Panc1 (cell line): ENCODE measurements around the gene DMRT2. TPM values are rescaled to one million over a fixed set of nuclear protein-coding genes. Genes with fewer than 3 reads are reported as not detected.

Experiments used
- ATAC-seq: fragments of 200-7000 bp; cut with Tn5 transposase; 2 replicates; pipeline ENCODE4 v1.9.1; 2020; ENCODE audit warnings: mild to moderate bottlenecking, moderate library complexity
- BruUV-seq: library from RNA; stranded (reverse); fragments of 400-500 nt; replicated peaks from 2 replicates; lab custom pipeline; 2021; lab: Mats Ljungman, UMichigan
- CTCF ChIA-PET: fragments of 300-600 bp; sonication (Branson Sonifier 250); formaldehyde crosslinking; loops from one replicate; lab custom pipeline; 2022; ENCODE audit warnings: antibody characterized with exemption; lab: Charles Lee
- POLR2A ChIA-PET: fragments of 300-600 bp; sonication (Branson Sonifier 250); formaldehyde crosslinking; loops from one replicate; lab custom pipeline; 2022; ENCODE audit warnings: antibody characterized with exemption; lab: Charles Lee
- DNase-seq: peaks from one replicate; pipeline ENCODE4 v3.0.0-alpha.2; 2010; ENCODE audit warnings: low read depth, low spot score
- H3K27ac ChIP-seq: 2 replicates; pipeline ENCODE4 v1.5.1; 2011; ENCODE audit warnings: mild to moderate bottlenecking, low read length, inconsistent platforms
- H3K27me3 ChIP-seq: fragments of 200-500 bp; sonication (Bioruptor generic); 2 replicates; pipeline ENCODE4 v1.6.0; 2014; ENCODE audit warnings: low read length, inconsistent platforms; ENCODE audit not compliant: control insufficient read depth, insufficient read depth
- H3K36me3 ChIP-seq: fragments of 200-500 bp; sonication (Bioruptor generic); 2 replicates; pipeline ENCODE4 v1.5.1; 2014; ENCODE audit warnings: inconsistent platforms, mild to moderate bottlenecking, low read length, moderate library complexity; ENCODE audit not compliant: control insufficient read depth, insufficient read depth
- H3K4me1 ChIP-seq: 2 replicates; pipeline ENCODE4 v1.5.1; 2011; ENCODE audit warnings: inconsistent platforms, mild to moderate bottlenecking, low read length, moderate library complexity; ENCODE audit not compliant: control insufficient read depth, insufficient read depth
- H3K4me3 ChIP-seq, 2 experiments: 2 replicates each; pipeline ENCODE4 v1.5.1; 2011 to 2012; ENCODE audit warnings: low read depth in 2 of 2, low read length in 2 of 2, mild to moderate bottlenecking in 2 of 2, inconsistent platforms in 1 of 2, moderate library complexity in 1 of 2
- H3K9me3 ChIP-seq: fragments of 200-500 bp; sonication (Bioruptor generic); 2 replicates; pipeline ENCODE4 v1.5.1; 2014; ENCODE audit warnings: low read depth, mild to moderate bottlenecking, inconsistent platforms, low read length, moderate library complexity; ENCODE audit not compliant: control insufficient read depth, insufficient read depth
- POLR2AphosphoS5 ChIP-seq: IDR thresholded peaks from 2 replicates; pipeline ENCODE4 v1.6.1; 2012; ENCODE audit warnings: mild to moderate bottlenecking, low read depth, low read length, moderate library complexity
- SIN3A ChIP-seq: IDR thresholded peaks from 2 replicates; pipeline ENCODE4 v1.6.1; 2012; ENCODE audit warnings: low read depth, mild to moderate bottlenecking, low read length, moderate library complexity, borderline replicate concordance; ENCODE audit not compliant: insufficient read depth
- TCF7L2 ChIP-seq: IDR thresholded peaks from 2 replicates; pipeline ENCODE4 v1.6.1; 2011; ENCODE audit warnings: mild to moderate bottlenecking, low read depth, low read length, inconsistent platforms
- in situ Hi-C: cut with HindIII; loops from 2 replicates; pipeline ENCODE4 v1.10.0; 2016; ENCODE audit warnings: low sequenced_read_pairs, low pct_unique_long_range_greater_than_20kb
- intact Hi-C: fragments of 100-400 bp; cut with micrococcal nuclease; formaldehyde crosslinking; loops from one replicate; pipeline ENCODE4 v1.10.0; 2022; ENCODE audit not compliant: unreplicated experiment
- total RNA-seq: library from RNA; stranded (reverse); gene quantifications from one replicate; pipeline ENCODE4 v1.2.1, GENCODE V29; 2021; ENCODE audit not compliant: unreplicated experiment
- TF ChIP-seq, protein P1 (sequence below), 2 experiments: IDR thresholded peaks; 2 replicates each; pipeline ENCODE4 v1.6.1; 2011 to 2012; ENCODE audit warnings: low read depth in 2 of 2, control low read depth in 1 of 2, low read length in 1 of 2, mild to moderate bottlenecking in 1 of 2, moderate library complexity in 1 of 2; ENCODE audit not compliant: insufficient read depth in 1 of 2
- TF ChIP-seq, protein P2 (sequence below): fragments of 450-650 bp; IDR thresholded peaks from 2 replicates; pipeline ENCODE4 v1.5.1; 2017; ENCODE audit warnings: mild to moderate bottlenecking

Gene DMRT2
- total RNA-seq, 1 experiment from 2014 or later = not detected

DNA sequence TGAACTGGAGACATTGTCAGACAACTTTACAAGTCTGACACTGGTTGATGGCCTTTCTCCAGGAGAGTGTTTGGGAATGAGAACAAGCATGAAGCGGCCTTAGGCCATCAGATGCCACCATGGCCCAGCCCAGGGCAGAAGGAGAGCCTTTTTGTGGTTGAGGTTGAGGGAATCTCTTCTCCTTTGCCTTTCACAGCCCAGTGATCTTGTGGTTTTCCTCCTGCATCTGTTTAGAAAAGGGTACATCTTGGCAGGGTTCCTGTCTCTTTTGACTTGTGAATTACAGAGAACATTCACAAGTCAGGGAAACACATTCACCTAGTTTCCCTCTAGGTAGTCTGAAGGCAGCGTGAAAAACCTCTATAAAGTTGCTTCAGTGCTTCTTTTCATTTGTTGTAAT, 27.5 kb downstream of the DMRT2 start:
- Histone ChIP-seq H3K27ac (no peak overlapping the region), H3K27me3 (no peaks in the 10 kb centered on the region), H3K9me3 (no peaks in the 10 kb centered on the region), H3K36me3 (no peaks in the 10 kb centered on the region), H3K4me3 (no peak overlapping the region), H3K4me1 (no peaks in the 10 kb centered on the region)
- DNase-seq (no peak), ATAC-seq (no peak)
- in situ Hi-C loops (no loop called here), intact Hi-C loops (no loop called here)
- CTCF ChIA-PET = no interaction called here
- BruUV-seq = no TSS peak
- POLR2A ChIA-PET = no interaction called here
- TF ChIP-seq TCF7L2 (no peak), SIN3A (no peak), POLR2AphosphoS5 (no peak)
- TF ChIP-seq, protein P1, sequence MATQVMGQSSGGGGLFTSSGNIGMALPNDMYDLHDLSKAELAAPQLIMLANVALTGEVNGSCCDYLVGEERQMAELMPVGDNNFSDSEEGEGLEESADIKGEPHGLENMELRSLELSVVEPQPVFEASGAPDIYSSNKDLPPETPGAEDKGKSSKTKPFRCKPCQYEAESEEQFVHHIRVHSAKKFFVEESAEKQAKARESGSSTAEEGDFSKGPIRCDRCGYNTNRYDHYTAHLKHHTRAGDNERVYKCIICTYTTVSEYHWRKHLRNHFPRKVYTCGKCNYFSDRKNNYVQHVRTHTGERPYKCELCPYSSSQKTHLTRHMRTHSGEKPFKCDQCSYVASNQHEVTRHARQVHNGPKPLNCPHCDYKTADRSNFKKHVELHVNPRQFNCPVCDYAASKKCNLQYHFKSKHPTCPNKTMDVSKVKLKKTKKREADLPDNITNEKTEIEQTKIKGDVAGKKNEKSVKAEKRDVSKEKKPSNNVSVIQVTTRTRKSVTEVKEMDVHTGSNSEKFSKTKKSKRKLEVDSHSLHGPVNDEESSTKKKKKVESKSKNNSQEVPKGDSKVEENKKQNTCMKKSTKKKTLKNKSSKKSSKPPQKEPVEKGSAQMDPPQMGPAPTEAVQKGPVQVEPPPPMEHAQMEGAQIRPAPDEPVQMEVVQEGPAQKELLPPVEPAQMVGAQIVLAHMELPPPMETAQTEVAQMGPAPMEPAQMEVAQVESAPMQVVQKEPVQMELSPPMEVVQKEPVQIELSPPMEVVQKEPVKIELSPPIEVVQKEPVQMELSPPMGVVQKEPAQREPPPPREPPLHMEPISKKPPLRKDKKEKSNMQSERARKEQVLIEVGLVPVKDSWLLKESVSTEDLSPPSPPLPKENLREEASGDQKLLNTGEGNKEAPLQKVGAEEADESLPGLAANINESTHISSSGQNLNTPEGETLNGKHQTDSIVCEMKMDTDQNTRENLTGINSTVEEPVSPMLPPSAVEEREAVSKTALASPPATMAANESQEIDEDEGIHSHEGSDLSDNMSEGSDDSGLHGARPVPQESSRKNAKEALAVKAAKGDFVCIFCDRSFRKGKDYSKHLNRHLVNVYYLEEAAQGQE (IDR thresholded peaks at IDR 0.05; ENCODE audit: insufficient read depth in 1 of 2, low read depth in 2 of 2, low read length in 1 of 2) = no peak
- TF ChIP-seq, protein P2, sequence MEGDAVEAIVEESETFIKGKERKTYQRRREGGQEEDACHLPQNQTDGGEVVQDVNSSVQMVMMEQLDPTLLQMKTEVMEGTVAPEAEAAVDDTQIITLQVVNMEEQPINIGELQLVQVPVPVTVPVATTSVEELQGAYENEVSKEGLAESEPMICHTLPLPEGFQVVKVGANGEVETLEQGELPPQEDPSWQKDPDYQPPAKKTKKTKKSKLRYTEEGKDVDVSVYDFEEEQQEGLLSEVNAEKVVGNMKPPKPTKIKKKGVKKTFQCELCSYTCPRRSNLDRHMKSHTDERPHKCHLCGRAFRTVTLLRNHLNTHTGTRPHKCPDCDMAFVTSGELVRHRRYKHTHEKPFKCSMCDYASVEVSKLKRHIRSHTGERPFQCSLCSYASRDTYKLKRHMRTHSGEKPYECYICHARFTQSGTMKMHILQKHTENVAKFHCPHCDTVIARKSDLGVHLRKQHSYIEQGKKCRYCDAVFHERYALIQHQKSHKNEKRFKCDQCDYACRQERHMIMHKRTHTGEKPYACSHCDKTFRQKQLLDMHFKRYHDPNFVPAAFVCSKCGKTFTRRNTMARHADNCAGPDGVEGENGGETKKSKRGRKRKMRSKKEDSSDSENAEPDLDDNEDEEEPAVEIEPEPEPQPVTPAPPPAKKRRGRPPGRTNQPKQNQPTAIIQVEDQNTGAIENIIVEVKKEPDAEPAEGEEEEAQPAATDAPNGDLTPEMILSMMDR = no peak

DNA sequence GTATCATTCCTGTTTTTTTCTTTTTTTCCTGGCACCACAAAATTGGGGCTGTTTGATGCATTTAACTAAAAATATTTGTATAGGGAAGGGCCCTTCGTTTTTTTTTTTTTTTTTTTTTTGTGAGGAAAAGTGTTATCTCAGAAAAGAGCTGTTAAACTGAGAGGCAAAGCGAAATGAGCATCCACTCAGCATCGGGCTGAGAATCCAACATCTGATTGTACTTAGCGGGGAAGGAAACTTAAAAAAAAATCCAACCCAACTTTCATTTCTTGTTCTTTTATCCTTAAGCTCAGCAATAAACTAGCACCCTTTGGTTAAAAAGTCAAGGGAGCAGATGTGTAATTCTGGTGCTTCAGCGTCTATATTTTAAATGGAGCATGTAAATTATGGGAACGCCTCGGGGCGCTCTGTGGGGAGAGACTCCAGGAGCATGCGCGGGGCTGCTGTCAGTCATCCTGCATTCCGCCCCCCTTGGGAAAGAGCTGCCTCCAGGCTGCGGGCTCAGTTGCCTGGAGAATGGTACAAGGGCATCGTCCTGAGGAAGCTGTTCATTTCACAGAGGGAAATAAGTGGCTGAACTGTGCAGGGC, 33.3 kb downstream of the DMRT2 start:
- H3K9me3 ChIP-seq = no peaks in the 10 kb centered on the region
- DNase-seq = no peak
- no peak for ATAC-seq
- ChIA-PET POLR2A (no interaction called here), CTCF (no interaction called here)
- no TSS peak for BruUV-seq
- no peaks in the 10 kb centered on the region for H3K27me3 ChIP-seq
- H3K27ac ChIP-seq = no peak overlapping the region
- intact Hi-C loops (no loop called here), in situ Hi-C loops (no loop called here)
- H3K36me3 ChIP-seq = no peaks in the 10 kb centered on the region
- H3K4me1 ChIP-seq = no peaks in the 10 kb centered on the region
- no peak overlapping the region for H3K4me3 ChIP-seq
- TF ChIP-seq, protein P1 (IDR thresholded peaks at IDR 0.05; ENCODE audit: insufficient read depth in 1 of 2, low read depth in 2 of 2, low read length in 1 of 2) = no peak
- TF ChIP-seq POLR2AphosphoS5 (no peak), SIN3A (no peak), TCF7L2 (no peak)
- TF ChIP-seq, protein P2 = no peak
